HG03342 (cell line): ENCODE measurements around the gene HGFAC.

Experiments used
- ATAC-seq: cut with Tn5 transposase; IDR thresholded peaks from one replicate; pipeline ENCODE4 v1.9.1; 2021; ENCODE audit warnings: mild to moderate bottlenecking, moderate library complexity; ENCODE audit not compliant: unreplicated experiment

The HGFAC gene

GRCh38 chr4:3484057-3484973, 42.5 kb downstream of the HGFAC start:
- ATAC-seq: no peak

GRCh38 chr4:3485011-3485791, 43.4 kb downstream of the HGFAC start:
- no peak for ATAC-seq

- ATAC-seq: no peak
These were observed 44.2 kb downstream of the HGFAC start for GRCh38 chr4:3485886-3486540.

GRCh38 chr4:3486541-3487540, 45.1 kb downstream of the HGFAC start:
- ATAC-seq: no peak

GRCh38 chr4:3487861-3488260, 46.1 kb downstream of the HGFAC start:
- ATAC-seq: no peak

- ATAC-seq: no peak
These were observed 47.1 kb downstream of the HGFAC start for GRCh38 chr4:3488820-3489219.

- no peak for ATAC-seq
These were observed 47.7 kb downstream of the HGFAC start for GRCh38 chr4:3489451-3489962.

- ATAC-seq: no peak
These were observed 50.1 kb downstream of the HGFAC start for GRCh38 chr4:3491681-3492405.

- no peak for ATAC-seq
These were observed 51.3 kb downstream of the HGFAC start for GRCh38 chr4:3492741-3493719.

GRCh38 chr4:3493720-3494461, 52.1 kb downstream of the HGFAC start:
- ATAC-seq: no peak

GRCh38 chr4:3494462-3494871, 52.7 kb downstream of the HGFAC start:
- no peak for ATAC-seq

- ATAC-seq: no peak
These were observed 53.6 kb downstream of the HGFAC start for GRCh38 chr4:3495204-3495975.

- no peak for ATAC-seq
These were observed 54.3 kb downstream of the HGFAC start for GRCh38 chr4:3496021-3496420.

- ATAC-seq: no peak
These were observed 55.3 kb downstream of the HGFAC start for GRCh38 chr4:3497095-3497494.

- no peak for ATAC-seq
These were observed 56.0 kb downstream of the HGFAC start for GRCh38 chr4:3497523-3498389.

GRCh38 chr4:3498407-3498806, 56.6 kb downstream of the HGFAC start:
- ATAC-seq: no peak
